K562 (cell line): ENCODE data around the gene BTBD1. TPM values are rescaled to one million over a fixed set of nuclear protein-coding genes. Genes with fewer than 3 reads are reported as not detected.
A peak's percentile ranks its signal among the peaks of the same experiment; 100 is the strongest.

Source experiments
- ARHGAP35 ChIP-seq: fragments of 450-650 bp; IDR thresholded peaks from 2 replicates; pipeline ENCODE4 v1.6.1; 2018; ENCODE audit not compliant: partially characterized antibody
- CC2D1A ChIP-seq: fragments of 450-650 bp; IDR thresholded peaks from 2 replicates; pipeline ENCODE4 v1.6.1; 2017; ENCODE audit warnings: mild to moderate bottlenecking
- CCNT2 ChIP-seq: IDR thresholded peaks from 2 replicates; pipeline ENCODE4 v1.6.1; 2011; ENCODE audit warnings: borderline replicate concordance, low read depth, mild to moderate bottlenecking, moderate library complexity, mixed read lengths, low read length; ENCODE audit not compliant: insufficient read length; ENCODE audit errors: extremely low read depth
- CEBPG ChIP-seq, 3 experiments: fragments of 200-800 bp in 1 of 3; sonication (Bioruptor generic) in 1 of 3; sonication (generic) in 1 of 3; formaldehyde crosslinking in 1 of 3; IDR thresholded peaks in 2 of 3; conservative IDR thresholded peaks in 1 of 3; 2 replicates each; pipeline versions ENCODE4 v1.6.1 to v1.8.0; 2016 to 2022; ENCODE audit warnings: missing compliant biosample characterization in 2 of 3, missing genetic modification characterization in 2 of 3, mild to moderate bottlenecking in 1 of 3, missing genetic modification reagents in 1 of 3
- HMGXB4 ChIP-seq: sonication (generic); formaldehyde crosslinking; IDR thresholded peaks from 2 replicates; pipeline ENCODE4 v1.8.1; 2023; ENCODE audit warnings: mild to moderate bottlenecking, missing genetic modification reagents
- HNRNPL ChIP-seq: fragments of 200-400 bp; formaldehyde crosslinking; IDR thresholded peaks from 2 replicates; pipeline ENCODE4 v1.6.1; 2017; ENCODE audit warnings: low read depth, mild to moderate bottlenecking, low read length
- IFI16 ChIP-seq: fragments of 250-450 bp; sonication (Bioruptor Pico); IDR thresholded peaks from 2 replicates; pipeline ENCODE4 v2.1.2; 2022; ENCODE audit warnings: mild to moderate bottlenecking, inconsistent platforms
- IRF1 ChIP-seq: sonication (generic); formaldehyde crosslinking; IDR thresholded peaks from 2 replicates; pipeline ENCODE4 v1.8.0; 2022; ENCODE audit warnings: missing genetic modification reagents, mild to moderate bottlenecking, borderline replicate concordance
- MAX ChIP-seq: sonication (generic); formaldehyde crosslinking; IDR thresholded peaks from 2 replicates; pipeline ENCODE4 v1.9.0; 2022; ENCODE audit warnings: mild to moderate bottlenecking, missing genetic modification reagents
- NCOA6 ChIP-seq: fragments of 450-650 bp; IDR thresholded peaks from 2 replicates; pipeline ENCODE4 v1.6.1; 2017; ENCODE audit warnings: mild to moderate bottlenecking
- NR2C2 ChIP-seq, 2 experiments: fragments of 200-800 bp in 1 of 2; sonication (Bioruptor generic) in 1 of 2; sonication (generic) in 1 of 2; formaldehyde crosslinking in 1 of 2; IDR thresholded peaks; 2 replicates each; pipeline versions ENCODE4 v1.6.1 to v1.8.0; 2016 to 2022; ENCODE audit warnings: mild to moderate bottlenecking in 1 of 2, missing compliant biosample characterization in 1 of 2, missing genetic modification characterization in 1 of 2, missing genetic modification reagents in 1 of 2
- PCBP2 ChIP-seq: fragments of 200-400 bp; formaldehyde crosslinking; IDR thresholded peaks from 2 replicates; pipeline ENCODE4 v1.6.1; 2018; ENCODE audit warnings: low read length, low read depth, mild to moderate bottlenecking, moderate library complexity; ENCODE audit not compliant: poor library complexity, severe bottlenecking
- PHB2 ChIP-seq: fragments of 450-650 bp; IDR thresholded peaks from 2 replicates; pipeline ENCODE4 v1.6.1; 2017; ENCODE audit warnings: low read depth
- polyA plus RNA-seq, 8 experiments: library from polyadenylated mRNA; depleted of rRNA in 4 of 8; stranded (reverse) in 5 of 8; unstranded in 3 of 8; fragments of >200 nt; fragmentation: Nextera tagmentation in 2 of 8; fragmentation: Illumina TruSeq in 1 of 8; extraction: Ambion mirVana in 2 of 8; extraction: Trizol in 1 of 8; gene quantifications; 2 replicates each; pipeline versions ENCODE4 v1.2.1 to v1.2.3, GENCODE V29; 2011 to 2014; ENCODE audit warnings: inconsistent platforms in 1 of 8, missing spikeins in 1 of 8
- total RNA-seq, 7 experiments: library from RNA; depleted of rRNA in 6 of 7; stranded (reverse); fragments of >200 nt in 6 of 7; fragmentation: Illumina TruSeq in 2 of 7; extraction: Trizol in 2 of 7; gene quantifications; 2 replicates each; pipeline versions ENCODE4 v1.2.1 to v1.2.3, GENCODE V29; 2011 to 2021; ENCODE audit warnings: low replicate concordance in 1 of 7
- TF ChIP-seq, protein P1 (sequence below), 2 experiments: IDR thresholded peaks; 2 replicates each; pipeline ENCODE4 v1.6.1; 2012; ENCODE audit warnings: improper control_type of control experiment in 2 of 2, low read depth in 2 of 2, low read length in 2 of 2, borderline replicate concordance in 1 of 2
- TF ChIP-seq, protein P2 (sequence below): fragments of 450-650 bp; formaldehyde crosslinking; IDR thresholded peaks from 2 replicates; pipeline ENCODE4 v1.4.0; 2022; ENCODE audit warnings: missing genetic modification characterization
- TF ChIP-seq, protein P3 (sequence below), 2 experiments: fragments of 450-650 bp in 1 of 2; sonication (generic) in 1 of 2; formaldehyde crosslinking in 1 of 2; IDR thresholded peaks in 1 of 2; conservative IDR thresholded peaks in 1 of 2; 2 replicates each; pipeline versions ENCODE4 v1.6.1 to v1.8.1; 2016 to 2023; ENCODE audit warnings: mild to moderate bottlenecking in 2 of 2, moderate library complexity in 2 of 2, inconsistent platforms in 1 of 2, missing genetic modification reagents in 1 of 2

The BTBD1 gene
- total and polyA plus RNA-seq, 9 of the 15 experiments (the other 6 are each of a cell fraction or from before 2014, with no cell fraction given) = 19.4 to 106 (median 90.4) TPM

DNA sequence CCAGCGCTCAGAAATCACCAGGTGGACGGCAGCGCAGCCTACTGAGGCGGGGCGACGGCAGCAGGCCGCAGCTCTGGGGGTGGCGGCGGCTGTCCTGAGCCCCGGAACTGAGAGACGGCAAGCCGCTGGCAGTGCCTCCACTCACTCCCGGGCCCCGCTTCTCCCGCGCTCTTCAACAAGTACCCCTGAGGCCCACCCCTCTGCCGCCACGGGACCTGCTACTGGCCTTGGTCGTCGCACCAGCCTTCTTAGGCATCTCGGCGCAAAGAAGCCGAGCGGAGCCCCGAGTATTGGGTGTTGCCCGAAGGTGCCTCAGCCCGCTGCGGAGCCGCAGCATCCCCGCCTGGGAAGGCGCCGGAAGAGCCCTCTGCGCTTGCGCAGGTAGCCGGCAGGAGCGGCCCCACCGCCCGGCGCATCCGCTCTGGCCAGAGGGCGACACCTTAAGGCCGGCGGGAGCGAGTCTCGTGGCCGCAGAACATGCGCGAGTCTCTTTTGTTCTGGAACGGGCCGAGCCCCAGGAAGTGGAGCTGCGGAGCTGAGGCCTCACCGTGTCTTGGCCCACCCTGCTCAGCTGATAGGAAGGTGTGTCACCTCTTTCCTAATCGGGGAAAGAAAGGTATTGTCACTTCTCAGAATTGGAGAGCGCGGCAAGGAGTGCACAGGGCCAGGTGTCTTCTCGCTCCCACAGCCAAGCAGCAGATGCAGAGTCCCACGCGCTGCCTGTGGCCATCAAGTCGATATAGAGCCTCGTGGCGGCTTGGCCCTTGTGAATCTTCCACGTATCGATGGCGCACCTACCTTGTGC lies 55.6 kb downstream of the BTBD1 start, which contains the start of gene C15orf40 (continued):
- TF ChIP-seq, protein P1, sequence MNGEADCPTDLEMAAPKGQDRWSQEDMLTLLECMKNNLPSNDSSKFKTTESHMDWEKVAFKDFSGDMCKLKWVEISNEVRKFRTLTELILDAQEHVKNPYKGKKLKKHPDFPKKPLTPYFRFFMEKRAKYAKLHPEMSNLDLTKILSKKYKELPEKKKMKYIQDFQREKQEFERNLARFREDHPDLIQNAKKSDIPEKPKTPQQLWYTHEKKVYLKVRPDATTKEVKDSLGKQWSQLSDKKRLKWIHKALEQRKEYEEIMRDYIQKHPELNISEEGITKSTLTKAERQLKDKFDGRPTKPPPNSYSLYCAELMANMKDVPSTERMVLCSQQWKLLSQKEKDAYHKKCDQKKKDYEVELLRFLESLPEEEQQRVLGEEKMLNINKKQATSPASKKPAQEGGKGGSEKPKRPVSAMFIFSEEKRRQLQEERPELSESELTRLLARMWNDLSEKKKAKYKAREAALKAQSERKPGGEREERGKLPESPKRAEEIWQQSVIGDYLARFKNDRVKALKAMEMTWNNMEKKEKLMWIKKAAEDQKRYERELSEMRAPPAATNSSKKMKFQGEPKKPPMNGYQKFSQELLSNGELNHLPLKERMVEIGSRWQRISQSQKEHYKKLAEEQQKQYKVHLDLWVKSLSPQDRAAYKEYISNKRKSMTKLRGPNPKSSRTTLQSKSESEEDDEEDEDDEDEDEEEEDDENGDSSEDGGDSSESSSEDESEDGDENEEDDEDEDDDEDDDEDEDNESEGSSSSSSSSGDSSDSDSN (IDR thresholded peaks at IDR 0.05; ENCODE audit: borderline replicate concordance in 1 of 2, low read depth in 2 of 2, low read length in 2 of 2) = 0 out of 4 replicates have a peak, but pooled peaks have one; percentile 2 to 53
- TF ChIP-seq, protein P2, sequence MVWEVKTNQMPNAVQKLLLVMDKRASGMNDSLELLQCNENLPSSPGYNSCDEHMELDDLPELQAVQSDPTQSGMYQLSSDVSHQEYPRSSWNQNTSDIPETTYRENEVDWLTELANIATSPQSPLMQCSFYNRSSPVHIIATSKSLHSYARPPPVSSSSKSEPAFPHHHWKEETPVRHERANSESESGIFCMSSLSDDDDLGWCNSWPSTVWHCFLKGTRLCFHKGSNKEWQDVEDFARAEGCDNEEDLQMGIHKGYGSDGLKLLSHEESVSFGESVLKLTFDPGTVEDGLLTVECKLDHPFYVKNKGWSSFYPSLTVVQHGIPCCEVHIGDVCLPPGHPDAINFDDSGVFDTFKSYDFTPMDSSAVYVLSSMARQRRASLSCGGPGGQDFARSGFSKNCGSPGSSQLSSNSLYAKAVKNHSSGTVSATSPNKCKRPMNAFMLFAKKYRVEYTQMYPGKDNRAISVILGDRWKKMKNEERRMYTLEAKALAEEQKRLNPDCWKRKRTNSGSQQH = no peak
- TF ChIP-seq NR2C2 (CRISPR knock-in tag; IDR thresholded peaks at IDR 0.05) (peak; percentile 76; the same call in 1 of the 2 replicates), NR2C2 (tag; IDR thresholded peaks at IDR 0.05) (peak; percentile 74; the same call in 1 of the 2 replicates), CEBPG (CRISPR knock-in tag; IDR thresholded peaks at IDR 0.05) (0 out of 2 replicates have a peak, but pooled peaks have one; percentile 43), CEBPG (tag; conservative IDR thresholded peaks at IDR 0.05 in 1 of 2, IDR thresholded peaks at IDR 0.05 in 1 of 2) (no peak), IRF1 (CRISPR knock-in tag) (no peak), ARHGAP35 (no peak), PCBP2 (no peak), MAX (CRISPR knock-in tag) (peak; percentile 99), HMGXB4 (CRISPR knock-in tag) (peak; percentile 92), HNRNPL (no peak), CC2D1A (peak; percentile 63), IFI16 (CRISPR knock-in tag) (no peak), NCOA6 (no peak), PHB2 (no peak), CCNT2 (peak; percentile 75)
- TF ChIP-seq, protein P3, sequence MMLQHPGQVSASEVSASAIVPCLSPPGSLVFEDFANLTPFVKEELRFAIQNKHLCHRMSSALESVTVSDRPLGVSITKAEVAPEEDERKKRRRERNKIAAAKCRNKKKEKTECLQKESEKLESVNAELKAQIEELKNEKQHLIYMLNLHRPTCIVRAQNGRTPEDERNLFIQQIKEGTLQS (IDR thresholded peaks at IDR 0.05) = no peak
- TF ChIP-seq, protein P3 (CRISPR knock-in tag; conservative IDR thresholded peaks at IDR 0.05) = no peak
